ENCODE measurements around the gene RAC3.

- TF ChIP-seq CREB1 (IDR thresholded peaks at IDR 0.05; ENCODE audit: low read depth) (no peak), TAF1 (IDR thresholded peaks at IDR 0.05; ENCODE audit: low read depth) (no peak), EP300 (IDR thresholded peaks at IDR 0.05; ENCODE audit: borderline replicate concordance) (no peak), REST (IDR thresholded peaks at IDR 0.05; ENCODE audit: low read depth) (no peak), CEBPB (IDR thresholded peaks at IDR 0.05) (no peak), FOXM1 (IDR thresholded peaks at IDR 0.05; ENCODE audit: borderline replicate concordance, low read depth) (no peak), TCF12 (IDR thresholded peaks at IDR 0.05; ENCODE audit: low read depth) (no peak)
Observed at GRCh38 chr17:81996232-81996756, 35.2 kb upstream of the RAC3 start.
